H9 (cell line): Measurements from ENCODE around the gene MINDY2. TPM values are rescaled to one million over a fixed set of nuclear protein-coding genes. Genes with fewer than 3 reads are reported as not detected.

ENCODE experiments used
- DNase-seq: peaks from one replicate; pipeline ENCODE4 v3.0.0-alpha.2; 2017
- H2AFZ ChIP-seq: one replicate; pipeline ENCODE4 v1.6.1; 2013; ENCODE audit warnings: mild to moderate bottlenecking, low read length, control low read depth, moderate library complexity
- H2AK5ac ChIP-seq: 2 replicates; pipeline ENCODE4 v1.6.1; 2013; ENCODE audit warnings: low read length, control low read depth, mixed read lengths; ENCODE audit not compliant: insufficient read length
- H2BK120ac ChIP-seq: one replicate; pipeline ENCODE4 v1.6.1; 2013; ENCODE audit warnings: low read depth, mild to moderate bottlenecking, low read length, control low read depth, inconsistent platforms; ENCODE audit not compliant: poor library complexity, severe bottlenecking
- H2BK12ac ChIP-seq: 2 replicates; pipeline ENCODE4 v1.6.1; 2013; ENCODE audit warnings: low read length, control low read depth, mixed read lengths, low read depth; ENCODE audit not compliant: insufficient read length
- H2BK15ac ChIP-seq: 2 replicates; pipeline ENCODE4 v1.6.1; 2013; ENCODE audit warnings: low read depth, low read length, control low read depth
- H2BK20ac ChIP-seq: one replicate; pipeline ENCODE4 v1.6.1; 2013; ENCODE audit warnings: low read depth, mild to moderate bottlenecking, low read length, control low read depth, inconsistent platforms; ENCODE audit not compliant: poor library complexity, severe bottlenecking
- H2BK5ac ChIP-seq: 2 replicates; pipeline ENCODE4 v1.6.1; 2013; ENCODE audit warnings: low read length, control low read depth, mixed read lengths; ENCODE audit not compliant: insufficient read length
- H3K14ac ChIP-seq: 2 replicates; pipeline ENCODE4 v1.6.1; 2013; ENCODE audit warnings: low read length, control low read depth; ENCODE audit not compliant: insufficient read depth
- H3K18ac ChIP-seq: 2 replicates; pipeline ENCODE4 v1.6.1; 2013; ENCODE audit warnings: low read depth, mild to moderate bottlenecking, mixed read lengths, low read length, control low read depth; ENCODE audit not compliant: insufficient read length
- H3K23ac ChIP-seq: 2 replicates; pipeline ENCODE4 v1.6.1; 2013; ENCODE audit warnings: low read length, control low read depth, mixed read lengths, low read depth; ENCODE audit not compliant: insufficient read length
- H3K23me2 ChIP-seq: 2 replicates; pipeline ENCODE4 v1.6.1; 2013; ENCODE audit warnings: low read depth, mild to moderate bottlenecking, mixed read lengths, low read length, control low read depth; ENCODE audit not compliant: insufficient read length, poor library complexity, severe bottlenecking
- H3K27ac ChIP-seq: 2 replicates; pipeline ENCODE4 v1.5.1; 2013; ENCODE audit warnings: low read length, control low read depth, mixed read lengths, low read depth; ENCODE audit not compliant: insufficient read length
- H3K27me3 ChIP-seq: 2 replicates; pipeline ENCODE4 v1.6.1; 2013; ENCODE audit warnings: low read length, control low read depth, inconsistent platforms; ENCODE audit not compliant: insufficient read depth
- H3K4ac ChIP-seq: 2 replicates; pipeline ENCODE4 v1.6.1; 2013; ENCODE audit warnings: low read depth, mild to moderate bottlenecking, control low read depth, inconsistent platforms, low read length, moderate library complexity
- H3K4me1 ChIP-seq: 2 replicates; pipeline ENCODE4 v1.6.1; 2013; ENCODE audit warnings: low read length, control low read depth, inconsistent platforms; ENCODE audit not compliant: insufficient read depth
- H3K4me2 ChIP-seq: 2 replicates; pipeline ENCODE4 v1.6.1; 2013; ENCODE audit warnings: low read length, control low read depth, mixed read lengths; ENCODE audit not compliant: insufficient read length, insufficient read depth
- H3K56ac ChIP-seq: 2 replicates; pipeline ENCODE4 v1.6.1; 2013; ENCODE audit warnings: low read depth, mild to moderate bottlenecking, mixed read lengths, low read length, control low read depth; ENCODE audit not compliant: insufficient read length
- H3K79me1 ChIP-seq: 2 replicates; pipeline ENCODE4 v1.6.1; 2013; ENCODE audit warnings: low read depth, mild to moderate bottlenecking, moderate library complexity, low read length, control low read depth, inconsistent platforms; ENCODE audit not compliant: insufficient read depth, poor library complexity, severe bottlenecking
- H3K79me2 ChIP-seq: 2 replicates; pipeline ENCODE4 v1.6.1; 2013; ENCODE audit warnings: low read length, control low read depth, inconsistent platforms; ENCODE audit not compliant: insufficient read depth
- H3K9ac ChIP-seq: 2 replicates; pipeline ENCODE4 v1.6.1; 2013; ENCODE audit warnings: low read length, control low read depth, mixed read lengths; ENCODE audit not compliant: insufficient read length; ENCODE audit errors: extremely low read depth
- H3K9me3 ChIP-seq: one replicate; pipeline ENCODE4 v1.6.1; 2013; ENCODE audit warnings: low read depth, low read length, inconsistent platforms; ENCODE audit not compliant: control insufficient read depth
- H3T11ph ChIP-seq: one replicate; pipeline ENCODE4 v1.6.1; 2013; ENCODE audit warnings: mild to moderate bottlenecking, low read length, control low read depth, inconsistent platforms
- H4K20me1 ChIP-seq: one replicate; pipeline ENCODE4 v1.6.1; 2013; ENCODE audit not compliant: control insufficient read depth, insufficient read length, insufficient read depth
- H4K5ac ChIP-seq: 2 replicates; pipeline ENCODE4 v1.6.1; 2013; ENCODE audit warnings: low read depth, mild to moderate bottlenecking, mixed read lengths, low read length, control low read depth; ENCODE audit not compliant: insufficient read length
- H4K8ac ChIP-seq: replicated peaks from 2 replicates; pipeline ENCODE4 v1.6.1; 2013; ENCODE audit warnings: low read length, control low read depth, mixed read lengths, low read depth; ENCODE audit not compliant: insufficient read length
- H4K91ac ChIP-seq: 2 replicates; pipeline ENCODE4 v1.6.1; 2013; ENCODE audit warnings: low read depth, mild to moderate bottlenecking, moderate library complexity, mixed read lengths, low read length, control low read depth; ENCODE audit not compliant: insufficient read length
- H3K27ac Mint-ChIP-seq, 3 experiments: 2 replicates in 2 of 3; 3 replicates in 1 of 3; pipeline ENCODE4 v1.8.0; 2020 to 2021; ENCODE audit warnings: mixed read lengths in 3 of 3, mild to moderate bottlenecking in 1 of 3, moderate library complexity in 1 of 3
- H3K27me3 Mint-ChIP-seq: 2 replicates; pipeline ENCODE4 v1.8.0; 2021; ENCODE audit warnings: low read depth, mild to moderate bottlenecking, moderate library complexity, mixed read lengths
- H3K36me3 Mint-ChIP-seq, 3 experiments: 2 replicates in 2 of 3; 3 replicates in 1 of 3; pipeline ENCODE4 v1.8.0; 2020 to 2021; ENCODE audit warnings: low read depth in 3 of 3, mixed read lengths in 3 of 3; ENCODE audit not compliant: insufficient read depth in 1 of 3
- H3K4me1 Mint-ChIP-seq, 2 experiments: 2 replicates each; pipeline ENCODE4 v1.8.0; 2020; ENCODE audit warnings: mixed read lengths in 2 of 2
- H3K4me3 Mint-ChIP-seq, 2 experiments: 2 replicates in 1 of 2; 3 replicates in 1 of 2; pipeline ENCODE4 v1.8.0; 2020 to 2021; ENCODE audit warnings: mild to moderate bottlenecking in 2 of 2, mixed read lengths in 2 of 2, moderate library complexity in 1 of 2
- H3K9me3 Mint-ChIP-seq, 2 experiments: 2 replicates in 1 of 2; 3 replicates in 1 of 2; pipeline ENCODE4 v1.8.0; 2020; ENCODE audit warnings: mild to moderate bottlenecking in 2 of 2, mixed read lengths in 2 of 2, moderate library complexity in 1 of 2
- WGBS: extraction: QIAGEN DNeasy Blood & Tissue Kit; methylation state at CpG from one replicate; pipeline ENCODE4 v1.1.7; 2013; ENCODE audit warnings: missing lambda C conversion rate, low lambda C conversion rate, mixed read lengths; ENCODE audit not compliant: insufficient read length; ENCODE audit errors: extremely low coverage; 5-methylcytosine and 5-hydroxymethylcytosine counted together
- total RNA-seq: library from RNA; stranded (reverse); gene quantifications from 2 replicates; pipeline ENCODE4 v1.2.1, GENCODE V29; 2021
- TF ChIP-seq, protein P1 (sequence below): fragments of 200-600 bp; sonication (generic); conservative IDR thresholded peaks from 3 replicates; pipeline ENCODE4 v1.8.0; 2021; ENCODE audit warnings: antibody characterized with exemption, mild to moderate bottlenecking

Gene MINDY2
- total RNA-seq, 1 experiment from 2014 or later = 32.3 TPM

DNA sequence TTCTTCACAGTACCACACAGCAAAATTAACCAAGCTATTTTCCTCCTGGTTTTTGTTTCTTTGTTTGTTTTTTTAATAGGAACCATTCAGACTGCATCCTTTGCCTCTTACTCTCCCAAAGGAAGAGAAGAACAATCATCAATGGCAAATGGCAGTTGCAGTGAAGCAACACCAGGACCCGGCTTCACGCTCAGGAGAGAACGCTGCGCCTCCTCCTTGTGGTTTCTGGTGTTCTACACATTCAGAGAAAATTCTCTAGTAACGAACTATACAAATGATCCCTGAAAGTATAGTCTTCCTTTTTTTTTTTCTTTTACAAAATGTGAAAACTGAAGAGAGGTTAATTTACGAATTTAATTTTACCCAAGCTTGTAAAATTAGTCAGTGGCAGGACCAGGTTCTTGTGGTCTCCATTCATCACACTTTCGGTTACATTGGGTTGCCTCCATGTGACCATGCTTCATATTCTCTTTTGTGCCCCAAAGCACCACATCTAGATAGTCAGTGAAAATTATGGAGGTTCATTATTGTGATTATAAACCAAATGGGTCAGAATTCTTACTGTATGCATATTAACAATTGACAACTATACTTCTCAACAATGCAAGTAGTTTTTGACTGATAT lies 10.6 kb upstream of the MINDY2 start:
- peaks cover 9 to 10% of the 10 kb centered on the region in 2 experiments; a peak in 4 of 5 replicates for H3K9me3 Mint-ChIP-seq
- Histone ChIP-seq H3K14ac (no peak overlapping the region), H4K5ac (no peak overlapping the region), H3K27ac (no peak overlapping the region), H3T11ph (no peak overlapping the region), H3K23ac (no peak overlapping the region), H4K8ac (no peak overlapping the region), H2BK5ac (no peak overlapping the region), H3K4ac (no peak overlapping the region), H3K9ac (no peak overlapping the region), H2AFZ (no peak overlapping the region), H2BK12ac (no peak overlapping the region), H2BK120ac (no peak overlapping the region), H4K20me1 (no peaks in the 10 kb centered on the region), H3K27me3 (no peaks in the 10 kb centered on the region), H3K23me2 (no peaks in the 10 kb centered on the region), H3K4me1 (no peaks in the 10 kb centered on the region), H3K56ac (no peak overlapping the region), H3K4me2 (no peak overlapping the region), H2AK5ac (no peak overlapping the region), H3K79me2 (no peaks in the 10 kb centered on the region), H2BK15ac (no peak overlapping the region), H3K79me1 (no peaks in the 10 kb centered on the region), H4K91ac (no peak overlapping the region), H3K18ac (no peak overlapping the region), H2BK20ac (no peak overlapping the region), H3K9me3 (no peaks in the 10 kb centered on the region)
- TF ChIP-seq, protein P1, sequence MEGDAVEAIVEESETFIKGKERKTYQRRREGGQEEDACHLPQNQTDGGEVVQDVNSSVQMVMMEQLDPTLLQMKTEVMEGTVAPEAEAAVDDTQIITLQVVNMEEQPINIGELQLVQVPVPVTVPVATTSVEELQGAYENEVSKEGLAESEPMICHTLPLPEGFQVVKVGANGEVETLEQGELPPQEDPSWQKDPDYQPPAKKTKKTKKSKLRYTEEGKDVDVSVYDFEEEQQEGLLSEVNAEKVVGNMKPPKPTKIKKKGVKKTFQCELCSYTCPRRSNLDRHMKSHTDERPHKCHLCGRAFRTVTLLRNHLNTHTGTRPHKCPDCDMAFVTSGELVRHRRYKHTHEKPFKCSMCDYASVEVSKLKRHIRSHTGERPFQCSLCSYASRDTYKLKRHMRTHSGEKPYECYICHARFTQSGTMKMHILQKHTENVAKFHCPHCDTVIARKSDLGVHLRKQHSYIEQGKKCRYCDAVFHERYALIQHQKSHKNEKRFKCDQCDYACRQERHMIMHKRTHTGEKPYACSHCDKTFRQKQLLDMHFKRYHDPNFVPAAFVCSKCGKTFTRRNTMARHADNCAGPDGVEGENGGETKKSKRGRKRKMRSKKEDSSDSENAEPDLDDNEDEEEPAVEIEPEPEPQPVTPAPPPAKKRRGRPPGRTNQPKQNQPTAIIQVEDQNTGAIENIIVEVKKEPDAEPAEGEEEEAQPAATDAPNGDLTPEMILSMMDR = peak; percentile 40
- peaks cover 0 to 6% (median 6%) of the 10 kb centered on the region in 3 experiments; a peak in 4 of 7 replicates for H3K36me3 Mint-ChIP-seq
- H3K27me3 Mint-ChIP-seq = no peaks in the 10 kb centered on the region
- H3K4me1 Mint-ChIP-seq = 0 out of 4 replicates have a peak, but pooled peaks cover 0 to 4% of the 10 kb centered on the region in 2 experiments
- no peak overlapping the region for H3K4me3 Mint-ChIP-seq
- no peak overlapping the region for H3K27ac Mint-ChIP-seq
- no CpG with 5 or more reads among the region's 7 CpGs for WGBS
- no peak for DNase-seq
